Neural progenitor cell (in vitro differentiated cells): ENCODE data around the gene RPAP3.
A peak's percentile ranks its signal among the peaks of the same experiment; 100 is the strongest.

Experiments used
- CTCF ChIP-seq: fragments of 200-600 bp; sonication (generic); IDR thresholded peaks from 2 replicates; pipeline ENCODE4 v1.5.1; 2017; ENCODE audit warnings: antibody characterized with exemption, mild to moderate bottlenecking
- EZH2 ChIP-seq: fragments of 200-600 bp; sonication (generic); IDR thresholded peaks from 2 replicates; pipeline ENCODE4 v1.6.1; 2017; ENCODE audit warnings: antibody characterized with exemption, mild to moderate bottlenecking, moderate library complexity

GRCh38 chr12:47744005-47744651 is 38.3 kb upstream of the RPAP3 start:
- TF ChIP-seq CTCF (peak; percentile 52), EZH2 (no peak)
